Endodermal cell (in vitro differentiated cells): Measurements from ENCODE around the gene LAMC1. TPM values are rescaled to one million over a fixed set of nuclear protein-coding genes. Genes with fewer than 3 reads are reported as not detected.

Experiments
- DNase-seq: peaks from one replicate; pipeline ENCODE4 v3.0.0-alpha.2; 2017
- H3K27ac ChIP-seq: 2 replicates; pipeline ENCODE4 v1.5.1; 2013; ENCODE audit warnings: mild to moderate bottlenecking, low read depth, low read length, moderate library complexity
- H3K27me3 ChIP-seq: 2 replicates; pipeline ENCODE4 v1.6.1; 2013; ENCODE audit warnings: mild to moderate bottlenecking, low read length, moderate library complexity; ENCODE audit not compliant: insufficient read depth, control insufficient read depth, poor library complexity, severe bottlenecking
- H3K36me3 ChIP-seq: 2 replicates; pipeline ENCODE4 v1.7.0; 2013; ENCODE audit warnings: mild to moderate bottlenecking, low read length, moderate library complexity; ENCODE audit not compliant: control insufficient read depth, insufficient read depth
- H3K4me1 ChIP-seq: one replicate; pipeline ENCODE4 v1.7.0; 2013; ENCODE audit warnings: low read length; ENCODE audit not compliant: control insufficient read depth, insufficient read depth
- H3K4me3 ChIP-seq: 2 replicates; pipeline ENCODE4 v1.5.1; 2013; ENCODE audit warnings: mild to moderate bottlenecking, low read length, moderate library complexity
- H3K9ac ChIP-seq: 2 replicates; pipeline ENCODE4 v1.6.1; 2013; ENCODE audit warnings: mild to moderate bottlenecking, low read length, moderate library complexity; ENCODE audit not compliant: poor library complexity, severe bottlenecking; ENCODE audit errors: extremely low read depth
- H3K9me3 ChIP-seq: 2 replicates; pipeline ENCODE4 v1.6.1; 2013; ENCODE audit warnings: mild to moderate bottlenecking, low read length, moderate library complexity; ENCODE audit not compliant: control insufficient read depth
- H3K27ac Mint-ChIP-seq: 2 replicates; pipeline ENCODE4 v1.8.0; 2020; ENCODE audit warnings: mixed read lengths
- H3K27me3 Mint-ChIP-seq: 2 replicates; pipeline ENCODE4 v1.8.0; 2021; ENCODE audit warnings: mild to moderate bottlenecking, mixed read lengths; ENCODE audit not compliant: insufficient read depth
- H3K36me3 Mint-ChIP-seq: 2 replicates; pipeline ENCODE4 v1.8.0; 2020; ENCODE audit warnings: low read depth, mixed read lengths
- H3K4me1 Mint-ChIP-seq: 2 replicates; pipeline ENCODE4 v1.8.0; 2020; ENCODE audit warnings: mixed read lengths
- H3K4me3 Mint-ChIP-seq: 2 replicates; pipeline ENCODE4 v1.8.0; 2020; ENCODE audit warnings: mild to moderate bottlenecking, moderate library complexity, mixed read lengths
- H3K9me3 Mint-ChIP-seq: 2 replicates; pipeline ENCODE4 v1.8.0; 2020; ENCODE audit warnings: mild to moderate bottlenecking, mixed read lengths
- WGBS, 2 experiments: methylation state at CpG; one replicate each; pipeline versions ENCODE4 v1.1.5 to v1.1.7; 2013; ENCODE audit warnings: missing lambda C conversion rate in 2 of 2, mixed read lengths in 1 of 2; ENCODE audit not compliant: insufficient coverage in 1 of 2, insufficient read length in 1 of 2; 5-methylcytosine and 5-hydroxymethylcytosine counted together
- total RNA-seq, 2 donors: library from RNA; stranded (reverse); fragmentation: NEBNext Ultra II Directional in 1 of 2; extraction: Animal tissue kit (Norgen Biotek cat#: 25700) in 1 of 2; gene quantifications; 2 replicates in 1 of 2; 3 replicates in 1 of 2; pipeline ENCODE4 v1.2.1, GENCODE V29; 2021
- TF ChIP-seq, protein P1 (sequence below): fragments of 200-600 bp; sonication (generic); conservative IDR thresholded peaks from 2 replicates; pipeline ENCODE4 v1.5.0; 2021; ENCODE audit warnings: antibody characterized with exemption, mild to moderate bottlenecking

LAMC1 gene
- total RNA-seq, 2 donors from 2014 or later: 47.9 to 58.8 TPM

DNA sequence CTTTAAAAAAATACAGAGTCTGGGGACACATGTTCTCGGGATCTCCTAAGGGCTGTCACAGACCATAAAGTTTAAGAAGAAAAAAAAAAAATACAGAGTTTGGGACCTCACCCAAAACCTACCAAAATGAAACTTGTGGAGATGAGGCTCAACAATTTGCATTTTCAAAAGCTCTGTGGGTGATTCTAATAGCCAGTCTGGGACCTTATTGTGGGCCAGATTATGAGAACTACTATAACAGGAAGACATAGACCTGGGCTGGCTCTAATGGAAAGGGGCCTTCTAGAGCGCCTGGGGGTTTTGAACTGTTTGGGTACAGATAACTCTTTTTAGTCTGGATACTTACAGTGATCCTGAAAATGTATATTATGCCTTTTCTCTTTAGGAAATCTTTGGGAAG, 69.1 kb downstream of the LAMC1 start:
- no peaks in the 10 kb centered on the region for H3K4me1 ChIP-seq
- Mint-ChIP-seq H3K4me3 (no peak overlapping the region), H3K27me3 (no peaks in the 10 kb centered on the region), H3K4me1 (peaks cover 32% of the 10 kb centered on the region), H3K9me3 (no peaks in the 10 kb centered on the region), H3K36me3 (no peaks in the 10 kb centered on the region), H3K27ac (no peak overlapping the region)
- no peaks in the 10 kb centered on the region for H3K27me3 ChIP-seq
- 89 to 92% methylated on average over 1 to 2 of the region's 2 CpGs for WGBS, 2 experiments
- H3K9me3 ChIP-seq: no peaks in the 10 kb centered on the region
- H3K36me3 ChIP-seq: no peaks in the 10 kb centered on the region
- TF ChIP-seq, protein P1, sequence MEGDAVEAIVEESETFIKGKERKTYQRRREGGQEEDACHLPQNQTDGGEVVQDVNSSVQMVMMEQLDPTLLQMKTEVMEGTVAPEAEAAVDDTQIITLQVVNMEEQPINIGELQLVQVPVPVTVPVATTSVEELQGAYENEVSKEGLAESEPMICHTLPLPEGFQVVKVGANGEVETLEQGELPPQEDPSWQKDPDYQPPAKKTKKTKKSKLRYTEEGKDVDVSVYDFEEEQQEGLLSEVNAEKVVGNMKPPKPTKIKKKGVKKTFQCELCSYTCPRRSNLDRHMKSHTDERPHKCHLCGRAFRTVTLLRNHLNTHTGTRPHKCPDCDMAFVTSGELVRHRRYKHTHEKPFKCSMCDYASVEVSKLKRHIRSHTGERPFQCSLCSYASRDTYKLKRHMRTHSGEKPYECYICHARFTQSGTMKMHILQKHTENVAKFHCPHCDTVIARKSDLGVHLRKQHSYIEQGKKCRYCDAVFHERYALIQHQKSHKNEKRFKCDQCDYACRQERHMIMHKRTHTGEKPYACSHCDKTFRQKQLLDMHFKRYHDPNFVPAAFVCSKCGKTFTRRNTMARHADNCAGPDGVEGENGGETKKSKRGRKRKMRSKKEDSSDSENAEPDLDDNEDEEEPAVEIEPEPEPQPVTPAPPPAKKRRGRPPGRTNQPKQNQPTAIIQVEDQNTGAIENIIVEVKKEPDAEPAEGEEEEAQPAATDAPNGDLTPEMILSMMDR: no peak
- no peak overlapping the region for H3K4me3 ChIP-seq
- no peak for DNase-seq
- no peak overlapping the region for H3K27ac ChIP-seq
- H3K9ac ChIP-seq: no peak overlapping the region

DNA sequence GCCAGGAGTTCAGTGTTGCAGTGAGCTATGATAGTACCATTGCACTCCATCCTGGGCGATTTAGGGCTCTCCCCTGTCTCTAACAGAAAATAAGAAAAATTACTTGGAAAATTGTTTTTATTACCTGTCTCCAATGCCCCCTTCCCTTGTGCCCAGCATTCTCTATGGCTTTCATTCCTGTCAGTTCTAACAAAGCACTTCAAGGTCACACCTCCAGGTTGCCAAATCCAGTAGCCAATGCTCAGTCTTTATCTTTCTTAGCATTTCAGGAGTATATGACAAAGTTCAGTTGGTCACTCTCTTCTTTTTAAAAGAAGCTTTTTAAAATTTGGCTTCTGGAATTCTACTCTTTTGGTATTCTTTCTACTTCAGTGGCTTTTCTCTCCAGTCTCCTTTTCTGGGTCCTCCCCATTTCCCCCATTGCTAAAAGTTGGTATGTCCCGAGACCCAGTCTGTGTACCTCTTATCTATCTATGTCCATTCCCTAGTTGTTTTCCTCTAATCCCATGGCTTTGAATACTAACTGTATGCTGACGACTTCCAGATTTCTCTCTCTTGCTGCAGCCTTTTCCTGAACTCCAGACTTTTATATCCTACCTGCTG, 69.9 kb downstream of the LAMC1 start:
- Histone ChIP-seq H3K9ac (no peak overlapping the region), H3K27ac (no peak overlapping the region), H3K36me3 (no peaks in the 10 kb centered on the region), H3K9me3 (no peaks in the 10 kb centered on the region), H3K27me3 (no peaks in the 10 kb centered on the region), H3K4me1 (no peaks in the 10 kb centered on the region), H3K4me3 (no peak overlapping the region)
- no peak overlapping the region for H3K27ac Mint-ChIP-seq
- H3K27me3 Mint-ChIP-seq: no peaks in the 10 kb centered on the region
- TF ChIP-seq, protein P1: no peak
- H3K36me3 Mint-ChIP-seq: no peaks in the 10 kb centered on the region
- H3K4me3 Mint-ChIP-seq: no peak overlapping the region
- no peak for DNase-seq
- H3K9me3 Mint-ChIP-seq: no peaks in the 10 kb centered on the region
- WGBS, 2 experiments: 92 to 95% methylated on average over 2 to 3 of the region's 3 CpGs
- peaks cover 32% of the 10 kb centered on the region for H3K4me1 Mint-ChIP-seq

DNA sequence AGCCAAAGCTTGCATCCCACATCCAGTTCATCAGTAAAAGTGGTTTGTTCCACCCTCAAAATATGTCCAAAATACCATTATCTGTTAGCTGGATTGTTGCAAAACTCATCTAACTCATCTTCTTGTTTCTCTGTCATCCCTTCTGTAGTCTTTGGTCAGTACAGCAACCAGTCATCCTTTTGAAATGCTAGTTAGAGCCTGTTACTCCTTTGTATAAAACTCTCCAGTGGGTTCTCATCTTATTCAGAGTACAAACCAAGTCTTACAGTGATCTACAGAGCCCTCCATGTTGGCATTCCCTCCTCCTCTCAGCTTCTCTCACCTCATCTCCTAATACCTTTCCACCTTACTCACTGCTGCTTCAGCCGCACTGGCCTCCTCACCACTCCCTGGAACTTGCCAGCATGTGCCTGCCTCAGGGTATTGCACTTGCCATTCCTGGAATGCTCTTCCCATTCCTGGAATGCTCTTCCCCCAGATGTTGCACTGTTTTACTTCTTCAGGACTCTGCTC, 70.6 kb downstream of the LAMC1 start:
- DNase-seq: peak; percentile 65
- no peak overlapping the region for H3K27ac ChIP-seq
- no peak overlapping the region for H3K4me3 Mint-ChIP-seq
- H3K27ac Mint-ChIP-seq: no peak overlapping the region
- no peaks in the 10 kb centered on the region for H3K36me3 Mint-ChIP-seq
- no peaks in the 10 kb centered on the region for H3K27me3 Mint-ChIP-seq
- no peak overlapping the region for H3K4me3 ChIP-seq
- TF ChIP-seq, protein P1: no peak
- H3K9ac ChIP-seq: no peak overlapping the region
- WGBS, 2 experiments: 71 to 94% methylated on average over 1 of the region's 1 CpG
- H3K9me3 ChIP-seq: no peaks in the 10 kb centered on the region
- no peaks in the 10 kb centered on the region for H3K27me3 ChIP-seq
- no peaks in the 10 kb centered on the region for H3K9me3 Mint-ChIP-seq
- no peaks in the 10 kb centered on the region for H3K36me3 ChIP-seq
- H3K4me1 Mint-ChIP-seq: peaks cover 29% of the 10 kb centered on the region
- no peaks in the 10 kb centered on the region for H3K4me1 ChIP-seq
